B cell (primary cell): ENCODE measurements around the gene HIF3A. TPM values are rescaled to one million over a fixed set of nuclear protein-coding genes. Genes with fewer than 3 reads are reported as not detected.

Experiments used
- ATAC-seq: fragments of 200-7000 bp; cut with Tn5 transposase; one replicate; pipeline ENCODE4 v1.10.0; 2021; ENCODE audit warnings: low read depth, mild to moderate bottlenecking, moderate number of reproducible peaks, moderate library complexity
- CTCF ChIA-PET: fragments of 350-600 bp; sonication (Branson Sonifier 250); formaldehyde crosslinking; loops from one replicate; lab custom pipeline; 2021; ENCODE audit warnings: antibody characterized with exemption, inconsistent platforms; lab: Charles Lee
- POLR2A ChIA-PET: fragments of 350-600 bp; sonication (Branson Sonifier 250); formaldehyde crosslinking; loops from one replicate; lab custom pipeline; 2021; ENCODE audit warnings: antibody characterized with exemption; lab: Charles Lee
- DNase-seq: peaks from one replicate; pipeline ENCODE4 v3.0.0; 2013
- H2AFZ ChIP-seq: 2 replicates; pipeline ENCODE4 v1.6.1; 2012; ENCODE audit warnings: mild to moderate bottlenecking, low read depth, low read length; ENCODE audit not compliant: insufficient read depth, poor library complexity, severe bottlenecking
- H3K27ac ChIP-seq, 2 donors: 1 replicate in 1 of 2; 2 replicates in 1 of 2; pipeline ENCODE4 v1.5.1; 2012 to 2013; ENCODE audit warnings: low read length in 2 of 2, mild to moderate bottlenecking in 2 of 2, moderate library complexity in 1 of 2
- H3K27me3 ChIP-seq, 4 experiments: fragments of 200-600 bp in 1 of 4; sonication (generic) in 1 of 4; replicated peaks in 1 of 4; 1 replicate in 2 of 4; 2 replicates in 2 of 4; pipeline versions ENCODE4 v1.6.1 to v1.7.0; 2013 to 2016; ENCODE audit warnings: low read length in 3 of 4, mild to moderate bottlenecking in 2 of 4, mixed read lengths in 1 of 4, moderate library complexity in 1 of 4; ENCODE audit not compliant: insufficient read depth in 4 of 4, control insufficient read depth in 3 of 4; ENCODE audit errors: control extremely low read depth in 1 of 4
- H3K36me3 ChIP-seq, 2 experiments: replicated peaks in 1 of 2; 1 replicate in 1 of 2; 2 replicates in 1 of 2; pipeline versions ENCODE4 v1.6.1 to v1.7.1; 2013; ENCODE audit warnings: low read length in 1 of 2; ENCODE audit not compliant: insufficient read depth in 2 of 2, control insufficient read depth in 1 of 2; ENCODE audit errors: control extremely low read depth in 1 of 2, extremely low read depth in 1 of 2
- H3K4me1 ChIP-seq, 2 donors: fragments of 200-600 bp in 1 of 2; sonication (generic) in 1 of 2; 1 replicate in 1 of 2; 2 replicates in 1 of 2; pipeline versions ENCODE4 v1.5.1 to v1.6.1; 2013 to 2017; ENCODE audit warnings: low read length in 2 of 2; ENCODE audit not compliant: control insufficient read depth in 2 of 2, insufficient read depth in 2 of 2
- H3K4me2 ChIP-seq: replicated peaks from 2 replicates; pipeline ENCODE3; 2012; ENCODE audit warnings: mild to moderate bottlenecking, low read depth, low read length; ENCODE audit not compliant: poor library complexity, severe bottlenecking
- H3K4me3 ChIP-seq, 5 experiments: fragments of 200-600 bp in 1 of 5; sonication (generic) in 1 of 5; 1 replicate in 3 of 5; 2 replicates in 2 of 5; pipeline versions ENCODE4 v1.5.1 to v1.7.0; 2011 to 2016; ENCODE audit warnings: low read length in 4 of 5, mild to moderate bottlenecking in 4 of 5, low read depth in 2 of 5, control low read depth in 1 of 5, moderate library complexity in 1 of 5; ENCODE audit not compliant: insufficient read depth in 1 of 5; ENCODE audit errors: control extremely low read depth in 1 of 5, extremely low read depth in 1 of 5
- H3K79me2 ChIP-seq: fragments of 200-600 bp; sonication (generic); one replicate; pipeline ENCODE4 v1.6.0; 2016; ENCODE audit warnings: low read length; ENCODE audit not compliant: control insufficient read depth, insufficient read depth
- H3K9ac ChIP-seq: fragments of 200-600 bp; sonication (generic); 2 replicates; pipeline ENCODE4 v1.6.1; 2017; ENCODE audit warnings: mild to moderate bottlenecking, low read length, moderate library complexity
- H3K9me3 ChIP-seq, 3 donors: one replicate each; pipeline versions ENCODE4 v1.6.1 to v1.7.1; 2013; ENCODE audit warnings: low read length in 2 of 3; ENCODE audit not compliant: control insufficient read depth in 2 of 3, insufficient read depth in 1 of 3; ENCODE audit errors: control extremely low read depth in 1 of 3
- H4K20me1 ChIP-seq: 2 replicates; pipeline ENCODE4 v1.6.0; 2012; ENCODE audit warnings: mild to moderate bottlenecking, low read length; ENCODE audit not compliant: insufficient read depth, control insufficient read depth, poor library complexity, severe bottlenecking
- H3K27ac Mint-ChIP-seq: one replicate; pipeline ENCODE4 v1.8.0; 2021; ENCODE audit warnings: mixed read lengths
- H3K27me3 Mint-ChIP-seq: one replicate; pipeline ENCODE4 v1.8.0; 2021; ENCODE audit warnings: mixed read lengths
- H3K4me1 Mint-ChIP-seq: one replicate; pipeline ENCODE4 v1.8.0; 2021; ENCODE audit warnings: mixed read lengths
- H3K4me3 Mint-ChIP-seq: one replicate; pipeline ENCODE4 v1.8.0; 2021; ENCODE audit warnings: mixed read lengths
- H3K9me3 Mint-ChIP-seq: one replicate; pipeline ENCODE4 v1.8.0; 2022; ENCODE audit warnings: mixed read lengths; ENCODE audit not compliant: insufficient read depth
- CTCF ChIP-seq: fragments of 200-600 bp; IDR thresholded peaks from one replicate; pipeline ENCODE4 v1.8.0; 2022; ENCODE audit warnings: antibody characterized with exemption, mild to moderate bottlenecking
- EZH2 ChIP-seq: IDR thresholded peaks from 2 replicates; pipeline ENCODE4 v1.6.1; 2012; ENCODE audit warnings: borderline replicate concordance, low read depth, mild to moderate bottlenecking, moderate library complexity, low read length; ENCODE audit not compliant: insufficient read depth, poor library complexity, severe bottlenecking
- WGBS: methylation state at CpG from one replicate; pipeline ENCODE4 v1.1.5; 2013; ENCODE audit warnings: missing lambda C conversion rate; ENCODE audit not compliant: insufficient coverage; 5-methylcytosine and 5-hydroxymethylcytosine counted together
- intact Hi-C: fragments of 100-400 bp; cut with micrococcal nuclease; formaldehyde crosslinking; loops from one replicate; pipeline ENCODE4 v1.10.0; 2022
- polyA plus RNA-seq: library from polyadenylated mRNA; depleted of rRNA; stranded (reverse); fragments of >200 nt; gene quantifications from 2 replicates; pipeline ENCODE4 v1.2.3, GENCODE V29; 2012
- total RNA-seq, 2 donors: library from RNA; stranded (reverse); fragments of 120-200 nt in 1 of 2; gene quantifications; 1 replicate in 1 of 2; 2 replicates in 1 of 2; pipeline versions ENCODE4 v1.2.3 to v1.2.4, GENCODE V29; 2013 to 2022

Gene HIF3A
- total and polyA plus RNA-seq, 2 donors (not counting 1 experiment from before 2014, with no cell fraction given): not detected

GRCh38 chr19:46383846-46384245 is 87.0 kb downstream of the HIF3A start:
- Histone ChIP-seq H4K20me1 (peaks cover 3% of the 10 kb centered on the region), H3K27ac (no peak overlapping the region), H3K4me3 (no peak overlapping the region), H3K9me3 (no peaks in the 10 kb centered on the region), H3K9ac (no peak overlapping the region), H3K4me1 (no peaks in the 10 kb centered on the region), H3K36me3 (peaks cover 0 to 76% of the 10 kb centered on the region in 2 experiments), H3K79me2 (peaks cover 9% of the 10 kb centered on the region), H3K4me2 (no peak overlapping the region), H3K27me3 (no peaks in the 10 kb centered on the region), H2AFZ (no peak overlapping the region)
- no peak overlapping the region for H3K4me3 Mint-ChIP-seq
- intact Hi-C loops: no loop called here
- no peaks in the 10 kb centered on the region for H3K27me3 Mint-ChIP-seq
- ATAC-seq: no peak
- H3K9me3 Mint-ChIP-seq: no peaks in the 10 kb centered on the region
- DNase-seq: no peak
- ChIA-PET CTCF (interaction anchor here (0.6 kb wide), 1 partner anchor 66 kb away, joined by 3 read pairs; no protein-coding TSS in a partner anchor), POLR2A (no interaction called here)
- peaks cover 5% of the 10 kb centered on the region for H3K4me1 Mint-ChIP-seq
- TF ChIP-seq EZH2 (no peak), CTCF (no peak)
- no peak overlapping the region for H3K27ac Mint-ChIP-seq
- WGBS: 97% methylated on average over 6 of the region's 7 CpGs

GRCh38 chr19:46384396-46384795 is 87.6 kb downstream of the HIF3A start:
- WGBS: 98% methylated on average over 8 of the region's 11 CpGs
- peaks cover 0 to 72% of the 10 kb centered on the region in 2 experiments for H3K36me3 ChIP-seq
- TF ChIP-seq EZH2 (no peak), CTCF (no peak)
- intact Hi-C loops: no loop called here
- no peaks in the 10 kb centered on the region for H3K27me3 ChIP-seq
- H3K4me2 ChIP-seq: no peak overlapping the region
- no peak overlapping the region for H3K4me3 ChIP-seq
- peaks cover 9% of the 10 kb centered on the region for H3K79me2 ChIP-seq
- no peaks in the 10 kb centered on the region for H3K9me3 ChIP-seq
- H3K4me3 Mint-ChIP-seq: no peak overlapping the region
- no peak overlapping the region for H3K9ac ChIP-seq
- no peak for DNase-seq
- no peak for ATAC-seq
- H4K20me1 ChIP-seq: peaks cover 1% of the 10 kb centered on the region
- no peak overlapping the region for H3K27ac ChIP-seq
- H3K4me1 Mint-ChIP-seq: peaks cover 4% of the 10 kb centered on the region
- H2AFZ ChIP-seq: no peak overlapping the region
- H3K4me1 ChIP-seq: no peaks in the 10 kb centered on the region
- H3K27me3 Mint-ChIP-seq: no peaks in the 10 kb centered on the region
- ChIA-PET POLR2A (no interaction called here), CTCF (no interaction called here)
- H3K9me3 Mint-ChIP-seq: no peaks in the 10 kb centered on the region
- no peak overlapping the region for H3K27ac Mint-ChIP-seq
